HG02973 (cell line): ENCODE data around the gene MRPL27.
"Not testable (repeated sequence)": the region's sequence is repeated elsewhere in the genome, so short reads cannot be mapped to it uniquely, and the experiment has no call there.

ENCODE experiments used
- ATAC-seq: cut with Tn5 transposase; IDR thresholded peaks from one replicate; pipeline ENCODE4 v1.9.1; 2021; ENCODE audit warnings: moderate library complexity; ENCODE audit not compliant: unreplicated experiment

Gene MRPL27

GRCh38 chr17:50372758-50373556 is at the start of gene MRPL27, which contains the start of gene EME1:
TSS of gene MRPL27 (minus strand) at chr17:50373184. CDS start at chr17:50373170, 14 bp downstream.
TSS of gene EME1 (plus strand) at chr17:50373229. CDS start at chr17:50375209, 1,980 bp downstream.
- ATAC-seq, result peak; percentile 70

GRCh38 chr17:50422738-50423137 is 49.8 kb upstream of the MRPL27 start:
- ATAC-seq, result no peak

DNA sequence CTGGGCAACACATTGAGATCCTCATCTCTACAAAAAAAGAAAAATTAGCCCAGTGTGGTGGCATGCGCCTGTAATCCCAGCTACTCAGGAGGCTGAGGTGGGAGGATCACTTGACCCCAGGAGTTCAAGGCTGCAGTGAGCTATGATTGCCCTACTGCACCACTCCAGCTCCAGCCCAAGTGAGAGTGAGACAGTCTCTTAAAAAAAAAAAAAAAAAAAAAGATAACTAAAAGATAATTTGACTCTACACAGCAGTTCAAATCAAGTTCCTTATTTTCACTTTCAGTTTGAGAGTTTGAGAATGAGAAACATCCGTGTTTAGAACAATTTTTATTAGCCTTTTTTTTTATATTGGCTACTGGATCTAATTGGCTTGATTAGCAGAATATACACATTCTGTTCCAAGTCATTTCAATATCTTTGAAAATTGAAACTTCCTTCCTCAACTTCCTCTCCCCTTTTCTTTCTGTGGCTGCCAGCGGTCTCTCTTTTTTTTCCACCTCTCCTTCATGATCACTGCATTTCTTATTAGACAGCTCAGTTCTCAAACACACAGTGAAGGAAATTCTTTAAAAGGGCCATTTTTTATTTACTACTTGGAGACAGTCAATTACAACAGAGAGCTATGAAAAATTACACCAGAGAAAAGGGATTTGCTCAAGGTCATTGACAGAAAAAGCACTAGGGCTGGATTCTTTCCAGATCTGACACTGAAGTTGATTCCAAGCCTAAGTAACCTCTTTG is 48.5 kb upstream of the MRPL27 start:
- ATAC-seq, result no peak

DNA sequence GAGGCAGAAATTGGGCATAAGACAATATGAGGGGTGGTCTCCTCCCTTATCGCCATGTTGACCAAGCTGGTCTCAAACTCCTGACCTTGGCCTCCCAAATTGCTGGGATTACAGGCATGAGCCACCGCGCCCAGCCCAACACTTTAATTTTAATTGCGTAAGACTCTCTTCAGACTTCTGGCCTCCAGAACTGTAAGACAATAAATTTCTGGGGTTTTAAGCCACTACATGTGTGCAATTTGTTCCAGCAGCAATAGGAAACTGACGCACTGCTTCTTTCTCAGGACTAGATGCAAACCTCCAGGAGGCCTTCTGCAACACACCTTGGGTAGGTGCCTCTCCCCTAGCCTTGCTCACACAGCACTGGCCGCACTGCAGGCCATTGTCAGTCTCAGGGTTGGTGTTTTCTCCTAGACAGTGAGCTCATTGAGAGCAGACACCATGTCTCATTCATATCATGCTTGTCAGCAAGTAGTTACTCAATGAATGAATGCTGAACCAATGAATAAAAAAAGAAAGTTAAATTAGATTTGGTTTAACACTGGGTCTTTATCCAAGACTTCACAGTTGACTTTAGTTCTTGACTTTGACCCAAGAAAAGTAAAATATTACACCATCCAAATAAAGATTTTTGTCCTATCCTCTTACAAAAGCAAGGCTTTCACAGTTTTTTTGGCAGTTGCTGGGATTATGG is 47.6 kb upstream of the MRPL27 start:
- no peak for ATAC-seq

DNA sequence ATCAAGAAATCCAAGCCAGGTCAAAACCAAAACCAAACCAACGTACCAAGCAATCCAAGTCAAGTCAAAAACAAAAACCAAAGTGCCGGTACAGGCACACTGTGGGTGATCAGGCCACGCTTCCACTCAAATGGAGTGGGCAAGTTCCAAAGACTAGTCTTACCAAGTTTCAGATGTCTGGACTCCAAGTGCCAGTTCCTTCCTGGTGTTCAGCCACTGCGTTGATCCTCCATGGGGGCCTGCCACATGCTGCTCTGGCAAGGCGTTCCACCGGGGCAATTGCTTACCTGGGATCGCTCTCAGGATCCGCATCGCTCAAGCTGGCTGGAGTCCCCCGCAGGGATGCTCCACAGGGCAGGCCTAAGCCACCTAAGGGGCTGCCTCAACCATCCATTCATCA is 46.6 kb upstream of the MRPL27 start:
- ATAC-seq, result not testable (repeated sequence)

DNA sequence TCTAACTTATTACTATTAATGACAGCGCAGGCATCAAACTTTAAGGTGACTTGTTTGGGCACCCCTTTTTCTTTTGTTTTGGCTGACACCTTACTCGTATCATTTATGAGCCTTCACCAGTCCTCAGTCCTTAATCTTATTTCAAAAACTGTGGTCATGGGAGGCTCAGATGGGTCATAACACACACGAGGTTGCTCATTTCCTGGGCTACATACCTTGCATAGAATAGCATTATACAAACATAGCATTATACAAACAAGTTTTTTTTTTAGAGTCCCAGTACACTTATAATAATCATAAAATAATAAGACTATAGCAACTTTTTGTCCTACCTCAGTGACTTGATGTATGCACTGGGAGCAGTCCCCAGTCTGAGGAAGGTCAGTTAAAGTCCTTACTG is 41.8 kb upstream of the MRPL27 start:
- ATAC-seq, result no peak

- ATAC-seq, result no peak
Measured at GRCh38 chr17:50412188-50412732, 39.3 kb upstream of the MRPL27 start.

- ATAC-seq, result no peak
Measured at GRCh38 chr17:50407921-50408320, 34.9 kb upstream of the MRPL27 start.

DNA sequence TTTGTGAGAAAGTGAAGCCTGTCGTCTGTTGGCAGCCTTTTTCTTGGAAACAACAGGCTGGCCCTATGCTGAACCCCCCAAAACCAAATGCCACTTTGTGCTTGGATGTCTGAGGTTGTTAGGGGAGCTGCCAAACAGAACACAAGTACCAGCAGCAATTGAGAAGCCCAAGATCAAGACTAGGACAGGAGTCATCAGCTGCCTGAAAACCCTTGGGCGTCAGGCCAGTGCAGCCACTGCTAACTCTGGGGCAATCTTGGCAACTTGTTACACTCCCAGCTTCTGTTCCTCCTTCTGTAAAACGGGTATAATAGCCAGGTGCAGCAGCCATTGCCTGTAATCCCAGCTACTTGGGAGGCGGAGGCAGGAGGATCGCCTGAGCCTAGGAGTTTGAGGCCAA is 33.6 kb upstream of the MRPL27 start:
- no peak for ATAC-seq

DNA sequence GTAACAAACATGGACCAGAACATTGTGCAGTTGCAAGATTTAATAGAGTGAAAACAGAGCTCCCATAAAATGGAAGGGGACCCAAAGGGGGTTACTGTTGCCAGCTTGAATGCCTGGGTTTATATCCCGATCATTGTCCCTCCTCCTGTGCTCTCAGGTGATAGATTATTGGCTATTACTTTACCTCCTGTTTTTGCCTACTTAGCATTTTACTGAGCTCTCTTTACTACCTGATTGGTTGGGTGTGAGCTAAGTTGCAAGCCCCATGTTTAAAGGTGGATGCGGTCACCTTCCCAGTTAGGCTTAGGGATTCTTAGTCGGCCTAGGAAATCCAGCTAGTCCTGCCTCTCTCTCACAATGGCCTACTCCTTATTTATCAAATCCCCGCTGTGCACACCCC is 32.4 kb upstream of the MRPL27 start:
- not testable (repeated sequence) for ATAC-seq

DNA sequence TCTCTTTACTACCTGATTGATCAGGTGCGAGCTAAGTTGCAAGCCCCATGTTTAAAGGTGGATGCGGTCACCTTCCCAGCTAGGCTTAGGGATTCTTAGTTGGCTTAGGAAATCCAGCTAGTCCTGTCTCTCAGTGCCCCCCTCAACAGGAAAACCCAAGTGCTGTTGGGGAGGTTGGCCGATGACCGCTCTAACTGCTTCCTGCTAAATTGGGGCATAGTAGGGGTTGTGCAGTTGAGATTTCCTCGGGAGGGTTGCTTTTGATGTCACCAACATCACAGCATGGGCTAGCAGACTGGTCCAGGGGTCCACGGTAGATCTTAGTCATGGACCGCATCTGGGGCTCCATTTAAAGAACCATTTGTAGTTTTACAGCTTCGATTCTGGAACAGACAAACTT is 26.6 kb upstream of the MRPL27 start:
- not testable (repeated sequence) for ATAC-seq

DNA sequence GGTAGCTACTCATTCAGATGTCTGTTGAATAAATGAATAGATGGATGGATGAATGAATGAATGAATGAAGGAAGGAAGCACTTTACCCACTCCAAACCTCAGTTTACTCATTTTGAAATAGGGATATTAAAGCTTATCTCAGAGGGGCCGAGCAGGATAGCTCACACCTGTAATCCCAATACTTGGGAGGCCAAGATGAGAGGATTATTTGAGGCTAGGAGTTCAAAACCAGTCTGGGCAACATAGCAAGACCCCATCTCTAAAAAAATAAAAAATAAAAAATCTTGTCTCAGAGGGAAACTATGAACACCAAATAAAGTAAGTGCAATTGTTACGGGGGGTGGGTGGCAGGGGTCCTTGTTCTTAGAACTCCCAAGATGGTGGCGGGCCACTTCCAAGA is 25.7 kb upstream of the MRPL27 start:
- ATAC-seq, result not testable (repeated sequence)

DNA sequence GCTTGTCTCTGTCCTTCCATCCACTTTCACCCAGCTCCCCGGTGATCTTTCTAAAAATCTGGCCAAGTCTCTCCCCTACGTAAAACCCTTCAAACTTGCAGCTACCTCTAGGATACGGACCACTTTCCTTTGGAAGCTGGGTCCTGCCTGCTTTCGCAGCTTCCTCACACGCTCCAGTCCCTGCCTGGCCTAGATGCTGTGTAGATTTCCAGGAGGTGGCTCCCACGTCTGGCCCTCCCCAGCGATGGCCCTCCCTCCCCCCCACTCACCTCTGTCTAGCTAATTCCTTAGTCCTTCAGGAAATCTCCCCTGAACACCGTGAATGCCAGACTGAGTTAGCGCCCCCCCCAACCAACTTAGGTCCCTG is 24.9 kb upstream of the MRPL27 start:
- no peak for ATAC-seq

DNA sequence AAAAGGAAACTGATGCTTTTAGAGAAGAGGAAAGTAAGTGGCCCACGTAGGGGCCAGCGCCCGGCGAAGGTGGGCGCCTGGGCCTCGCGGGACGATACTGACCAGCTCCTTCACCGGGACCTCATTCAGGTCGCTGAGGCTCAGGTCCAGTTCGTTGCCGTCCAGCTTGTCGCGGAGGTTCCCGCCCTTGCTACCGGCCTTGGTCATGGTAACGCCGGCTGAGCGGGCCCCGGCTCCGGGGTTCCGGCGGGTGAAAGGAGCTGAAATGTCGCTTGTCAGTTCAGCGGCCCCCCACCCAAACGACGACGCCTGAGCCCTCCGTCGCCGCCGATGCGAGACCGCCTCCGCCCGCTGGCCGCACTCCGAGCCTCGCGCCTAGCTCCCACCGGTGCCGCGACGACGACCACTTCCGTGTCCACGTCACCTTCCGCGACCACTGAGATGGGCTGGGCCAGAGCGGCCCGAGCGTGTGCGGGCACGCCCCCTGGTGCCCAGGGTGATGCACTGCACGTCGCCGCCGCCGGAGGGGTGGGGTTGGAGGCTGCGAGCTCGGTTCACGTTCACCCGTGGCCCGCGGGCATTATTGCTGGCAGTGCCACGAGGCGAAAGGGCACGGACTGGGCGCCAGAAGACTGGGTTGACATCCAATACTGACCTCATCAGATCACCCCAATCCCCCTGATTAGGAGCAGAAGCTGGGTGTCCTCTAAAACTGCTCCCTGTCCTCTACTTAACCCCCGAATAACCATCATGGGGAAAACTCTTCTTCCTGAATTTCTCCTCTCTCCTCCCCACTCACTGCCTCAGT is 24.3 kb upstream of the MRPL27 start, which contains the start of gene LRRC59:
TSS of gene LRRC59 (minus strand) at position 413 of the 808 bp plus-strand sequence. CDS start at position 207, 206 bp downstream.
- peak; percentile 93 for ATAC-seq

- ATAC-seq, result no peak
Measured at GRCh38 chr17:50396261-50397110, 23.5 kb upstream of the MRPL27 start.

DNA sequence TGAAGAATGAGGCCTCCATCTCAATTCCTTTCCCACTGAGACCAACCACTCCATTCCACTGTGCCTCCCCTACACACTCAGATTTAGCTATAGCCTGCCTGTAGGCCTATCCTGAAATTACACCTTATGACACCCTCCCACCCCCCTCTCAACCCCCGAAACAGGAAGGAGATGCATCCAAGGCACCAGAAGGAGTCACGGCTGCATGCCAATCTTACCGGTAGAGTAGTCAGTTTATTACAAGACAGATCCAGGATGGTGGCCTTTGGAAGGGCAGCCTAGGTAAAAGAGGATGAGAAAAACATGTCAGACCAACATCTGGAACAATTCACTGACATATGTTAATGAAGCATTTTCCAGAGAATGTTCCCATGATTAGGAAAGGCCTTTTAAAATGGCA is 21.7 kb upstream of the MRPL27 start:
- ATAC-seq, result no peak

GRCh38 chr17:50393700-50394099 is 20.7 kb upstream of the MRPL27 start:
- no peak for ATAC-seq

DNA sequence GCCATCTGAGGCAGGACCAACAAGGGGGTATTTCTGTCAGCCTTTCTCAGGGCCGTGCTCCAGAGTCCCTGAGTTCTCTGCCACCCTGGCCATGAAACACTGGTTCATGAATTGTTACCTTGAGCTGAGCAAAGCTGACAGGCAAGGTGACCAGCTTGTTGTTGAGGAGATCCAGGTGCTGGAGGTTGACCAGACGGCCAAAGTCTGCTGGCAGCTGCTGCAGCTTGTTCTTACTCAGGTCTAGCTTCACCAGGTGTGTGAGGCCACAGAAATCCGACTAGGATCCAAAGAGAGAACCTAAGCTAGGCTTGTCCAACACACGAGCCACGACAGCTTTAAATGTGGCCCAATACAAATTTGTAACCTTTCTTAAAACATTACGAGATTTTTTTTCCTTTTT is 19.6 kb upstream of the MRPL27 start:
- no peak for ATAC-seq

DNA sequence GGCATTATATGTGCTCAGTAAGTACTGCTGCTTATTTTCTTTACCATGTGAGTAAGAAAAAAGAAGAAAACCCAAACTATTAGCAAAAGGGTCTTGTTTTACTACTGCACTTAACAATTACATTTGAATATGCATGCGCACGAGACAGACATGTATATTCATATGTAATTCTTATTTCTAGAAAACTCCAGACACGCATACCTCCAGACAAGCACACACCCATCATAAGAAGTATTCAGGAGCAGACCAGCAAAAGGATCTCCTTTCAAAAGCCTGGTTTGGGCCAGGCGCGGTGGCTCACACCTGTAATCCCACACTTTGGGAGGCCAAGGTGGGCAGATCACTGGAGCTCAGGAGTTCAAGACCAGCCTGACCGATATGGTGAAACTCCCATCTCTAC is 16.6 kb upstream of the MRPL27 start:
- ATAC-seq, result no peak
